Stimulated activated CD8-positive, alpha-beta memory T cell treated with anti-CD3 and anti-CD28 coated beads, Interleukin-15, amount 100 ng/mL, for 1 hour (primary cell): ENCODE measurements around the gene TOP3A.
"Not testable (repeated sequence)": the region's sequence is repeated elsewhere in the genome, so short reads cannot be mapped to it uniquely, and the experiment has no call there.

Experiments
- DNase-seq: peaks from one replicate; pipeline ENCODE4 v3.0.0-alpha.2; 2020; ENCODE audit warnings: low read depth

Gene TOP3A, protein sequence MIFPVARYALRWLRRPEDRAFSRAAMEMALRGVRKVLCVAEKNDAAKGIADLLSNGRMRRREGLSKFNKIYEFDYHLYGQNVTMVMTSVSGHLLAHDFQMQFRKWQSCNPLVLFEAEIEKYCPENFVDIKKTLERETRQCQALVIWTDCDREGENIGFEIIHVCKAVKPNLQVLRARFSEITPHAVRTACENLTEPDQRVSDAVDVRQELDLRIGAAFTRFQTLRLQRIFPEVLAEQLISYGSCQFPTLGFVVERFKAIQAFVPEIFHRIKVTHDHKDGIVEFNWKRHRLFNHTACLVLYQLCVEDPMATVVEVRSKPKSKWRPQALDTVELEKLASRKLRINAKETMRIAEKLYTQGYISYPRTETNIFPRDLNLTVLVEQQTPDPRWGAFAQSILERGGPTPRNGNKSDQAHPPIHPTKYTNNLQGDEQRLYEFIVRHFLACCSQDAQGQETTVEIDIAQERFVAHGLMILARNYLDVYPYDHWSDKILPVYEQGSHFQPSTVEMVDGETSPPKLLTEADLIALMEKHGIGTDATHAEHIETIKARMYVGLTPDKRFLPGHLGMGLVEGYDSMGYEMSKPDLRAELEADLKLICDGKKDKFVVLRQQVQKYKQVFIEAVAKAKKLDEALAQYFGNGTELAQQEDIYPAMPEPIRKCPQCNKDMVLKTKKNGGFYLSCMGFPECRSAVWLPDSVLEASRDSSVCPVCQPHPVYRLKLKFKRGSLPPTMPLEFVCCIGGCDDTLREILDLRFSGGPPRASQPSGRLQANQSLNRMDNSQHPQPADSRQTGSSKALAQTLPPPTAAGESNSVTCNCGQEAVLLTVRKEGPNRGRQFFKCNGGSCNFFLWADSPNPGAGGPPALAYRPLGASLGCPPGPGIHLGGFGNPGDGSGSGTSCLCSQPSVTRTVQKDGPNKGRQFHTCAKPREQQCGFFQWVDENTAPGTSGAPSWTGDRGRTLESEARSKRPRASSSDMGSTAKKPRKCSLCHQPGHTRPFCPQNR

GRCh38 chr17:18314731-18315561 is at the start of gene TOP3A, which contains the start of gene SMCR8:
TSS of gene TOP3A (minus strand) at chr17:18314994. CDS start at chr17:18314778, 216 bp downstream.
TSS of gene SMCR8 (plus strand) at chr17:18315293. CDS start at chr17:18315790, 497 bp downstream.
- peak; percentile 95 for DNase-seq

GRCh38 chr17:18364166-18364565 is 49.4 kb upstream of the TOP3A start:
- DNase-seq, result no peak

- DNase-seq, result peak; percentile 75
These were observed 48.6 kb upstream of the TOP3A start, which contains the start of gene SHMT1 for GRCh38 chr17:18363101-18364049. TSS of gene SHMT1 (minus strand) at chr17:18363550. CDS start at chr17:18355981, 7,569 bp downstream.

GRCh38 chr17:18362698-18363100 is 47.9 kb upstream of the TOP3A start:
- DNase-seq, result no peak

GRCh38 chr17:18361837-18362697 is 47.3 kb upstream of the TOP3A start:
- DNase-seq, result no peak

- no peak for DNase-seq
These were observed 45.7 kb upstream of the TOP3A start for GRCh38 chr17:18360518-18360917.

- DNase-seq, result no peak
These were observed 41.8 kb upstream of the TOP3A start for GRCh38 chr17:18356624-18357023.

DNA sequence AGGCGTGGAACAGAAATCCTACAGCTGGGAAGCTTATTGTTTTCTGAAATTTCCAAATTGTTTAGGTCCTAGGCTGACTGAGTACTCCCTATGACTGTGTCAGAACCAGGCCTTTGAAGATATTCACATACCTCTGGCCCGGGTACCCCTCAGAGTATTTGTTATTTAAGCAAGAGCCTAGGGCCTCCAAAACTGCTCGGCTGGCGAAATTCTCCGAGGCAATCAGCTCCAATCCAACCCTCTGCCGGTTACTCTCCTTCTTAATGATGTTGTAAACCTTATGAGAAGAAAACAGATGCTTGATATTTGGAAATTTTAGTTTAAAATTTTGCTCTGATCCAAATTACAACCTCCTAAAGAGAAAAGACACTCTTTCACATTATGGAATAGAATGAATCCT is 38.7 kb upstream of the TOP3A start:
- DNase-seq, result no peak

DNA sequence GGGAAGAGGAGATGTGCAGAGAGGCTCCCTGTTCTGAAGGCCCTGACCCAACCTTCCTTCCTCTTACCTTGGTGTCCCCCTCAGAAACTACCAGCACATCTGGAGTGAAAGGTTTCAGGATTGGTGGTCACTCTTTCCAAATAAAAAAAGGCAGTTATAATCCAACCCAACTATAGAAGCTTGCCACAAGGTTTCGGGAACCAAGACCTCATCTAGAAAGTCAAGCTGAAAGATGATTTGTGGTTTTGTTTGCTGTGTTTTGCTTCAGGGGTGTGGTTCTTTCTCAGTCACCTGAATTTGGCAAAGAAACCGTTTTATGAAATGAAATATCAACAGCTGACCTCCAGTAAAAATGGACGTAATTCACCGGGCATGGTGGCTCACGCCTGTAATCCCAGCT is 29.2 kb upstream of the TOP3A start:
- DNase-seq, result no peak

GRCh38 chr17:18339933-18340332 is 25.1 kb upstream of the TOP3A start:
- no peak for DNase-seq

- not testable (repeated sequence) for DNase-seq
These were observed 23.4 kb upstream of the TOP3A start for GRCh38 chr17:18338158-18338557.

DNA sequence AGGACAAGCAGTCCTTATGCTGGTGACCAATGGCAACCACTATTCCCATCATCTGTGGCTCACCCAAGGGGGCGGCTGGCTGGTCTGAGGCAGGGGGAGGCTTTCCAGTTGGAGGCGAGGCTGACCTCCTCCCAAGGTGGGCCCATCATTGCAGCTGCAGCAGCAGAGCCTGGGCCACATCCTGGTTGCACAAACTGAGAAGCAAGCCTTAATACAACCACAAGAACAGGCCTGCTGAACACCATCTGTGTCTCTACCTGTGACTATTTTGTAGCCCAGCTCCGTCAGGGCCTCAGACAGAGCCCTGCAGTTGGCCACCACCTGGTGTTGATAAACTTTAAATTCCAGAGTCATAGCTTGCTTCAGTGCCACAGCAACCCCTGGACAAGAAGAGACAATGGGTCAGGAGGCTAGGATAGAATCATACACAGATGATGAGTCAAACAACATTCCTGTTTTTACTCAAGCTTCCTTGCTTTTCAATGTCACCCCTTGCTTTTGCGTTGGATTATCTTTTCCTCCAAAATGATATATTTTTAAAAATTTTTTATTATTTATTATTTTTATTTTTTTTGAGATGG is 18.2 kb upstream of the TOP3A start:
- DNase-seq, result no peak

GRCh38 chr17:18331879-18332278 is 17.1 kb upstream of the TOP3A start:
- no peak for DNase-seq

- no peak for DNase-seq
These were observed 13.9 kb upstream of the TOP3A start for GRCh38 chr17:18328643-18329204.

DNA sequence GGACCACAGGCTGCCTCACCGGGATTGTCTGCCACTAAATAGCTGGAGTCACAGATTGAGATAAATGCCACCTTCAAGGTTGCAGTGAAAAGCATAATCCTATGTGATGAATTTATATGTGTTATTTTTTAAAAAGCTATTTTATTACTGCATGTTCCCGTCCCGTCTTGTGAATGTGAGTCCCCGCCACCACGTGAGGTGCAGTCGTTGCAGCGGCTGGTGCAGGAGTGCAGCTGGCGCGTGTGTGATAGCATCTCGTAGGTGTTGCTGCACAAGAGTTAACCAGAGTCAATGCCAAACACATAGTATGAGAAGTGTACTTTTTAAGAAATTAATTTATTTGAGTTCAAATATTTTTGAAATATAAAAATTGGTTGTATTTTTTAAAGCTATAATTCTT is 12.8 kb upstream of the TOP3A start:
- DNase-seq, result no peak

DNA sequence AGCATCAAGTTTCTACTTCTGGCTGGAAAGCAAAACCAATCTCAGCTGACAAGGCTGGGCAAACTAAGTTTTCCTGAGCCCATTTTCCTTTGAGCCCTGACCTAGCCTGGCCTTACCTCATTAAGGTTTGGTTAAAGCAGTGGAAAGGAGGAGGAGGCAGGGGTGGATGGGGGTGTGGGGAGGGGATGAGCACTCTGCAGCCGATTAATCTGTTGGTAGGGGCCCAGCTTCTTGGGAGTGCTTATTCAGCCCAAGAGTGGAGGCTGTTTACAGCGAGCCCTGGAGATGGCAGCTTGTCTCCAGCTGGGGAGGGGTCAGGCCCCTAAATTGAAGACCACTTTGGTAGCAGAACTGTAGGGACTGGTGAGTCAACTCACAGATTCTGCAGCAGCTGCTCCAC is 12.3 kb upstream of the TOP3A start:
- DNase-seq, result no peak

DNA sequence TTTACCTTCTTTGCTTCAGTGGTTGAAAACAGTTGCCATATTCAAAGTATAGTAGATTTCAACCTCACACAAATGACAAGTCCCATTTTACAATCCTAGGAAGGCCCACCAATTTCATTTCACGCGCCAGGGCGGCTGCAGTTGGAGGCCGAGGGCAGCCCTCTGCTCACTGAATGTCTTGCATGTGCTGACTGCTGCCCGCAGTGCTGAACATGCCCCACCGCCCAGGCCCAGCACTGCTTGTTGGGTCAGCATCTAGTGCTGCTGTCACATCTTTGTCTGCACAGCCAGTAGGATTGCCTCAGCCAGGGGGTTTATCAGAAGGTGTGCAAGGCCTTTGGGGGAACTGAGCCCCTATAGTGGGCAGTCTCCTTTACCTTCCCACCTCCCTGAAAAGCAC is 11.8 kb upstream of the TOP3A start:
- DNase-seq, result no peak

DNA sequence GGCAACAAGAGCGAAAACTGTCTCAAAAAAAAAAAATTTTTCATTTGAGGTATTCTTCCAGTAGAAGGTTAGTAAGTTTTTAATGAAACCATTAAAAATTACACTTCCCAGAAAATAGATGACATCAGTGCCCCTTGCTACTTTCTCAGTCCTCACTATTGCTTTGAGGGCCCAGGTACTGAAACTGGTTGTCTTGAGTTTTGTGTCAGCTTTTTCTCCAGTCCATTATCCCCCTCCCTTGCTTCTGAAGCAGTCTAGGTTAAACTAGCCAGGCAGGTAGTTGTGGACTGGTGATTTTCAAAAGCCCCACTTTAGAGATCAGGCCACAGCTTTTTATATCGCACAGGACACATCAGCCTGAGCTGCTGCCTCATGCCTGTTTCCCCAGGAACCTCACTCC is 11.2 kb upstream of the TOP3A start:
- DNase-seq, result no peak
